GM19397 (cell line): ENCODE results near the gene OR5H14.
"Not testable (repeated sequence)": the region's sequence is repeated elsewhere in the genome, so short reads cannot be mapped to it uniquely, and the experiment has no call there.

Experiments used
- ATAC-seq: cut with Tn5 transposase; IDR thresholded peaks from one replicate; pipeline ENCODE4 v1.9.1; 2021; ENCODE audit warnings: mild to moderate bottlenecking, moderate library complexity; ENCODE audit not compliant: unreplicated experiment

Gene OR5H14

GRCh38 chr3:98147179-98147578, at the start of gene OR5H14:
Gene OR5H14, plus strand, starts transcription at chr3:98147479. Its CDS starts 1,907 bp downstream, at chr3:98149386.
- no peak for ATAC-seq

DNA sequence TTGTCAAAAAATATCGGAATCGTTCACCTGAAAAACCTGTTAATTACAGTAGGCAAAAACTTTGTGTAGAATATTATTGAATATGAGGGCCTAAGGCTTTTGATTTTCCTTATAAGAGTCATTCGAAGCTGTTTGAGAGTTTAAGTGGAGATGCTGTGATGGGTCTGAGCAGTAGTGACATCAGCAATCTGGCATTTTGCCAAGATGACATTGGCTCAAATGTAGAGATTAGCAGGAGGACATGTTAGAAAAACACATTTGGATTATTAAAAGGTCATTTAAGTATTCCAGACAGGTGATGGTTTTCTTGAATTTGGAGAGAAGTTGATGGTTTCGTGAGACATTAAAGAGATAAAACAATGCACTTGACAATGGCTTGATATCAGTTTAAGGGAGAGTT, 47.4 kb upstream of the OR5H14 start:
- no peak for ATAC-seq

GRCh38 chr3:98108162-98108561, 39.1 kb upstream of the OR5H14 start:
- no peak for ATAC-seq

DNA sequence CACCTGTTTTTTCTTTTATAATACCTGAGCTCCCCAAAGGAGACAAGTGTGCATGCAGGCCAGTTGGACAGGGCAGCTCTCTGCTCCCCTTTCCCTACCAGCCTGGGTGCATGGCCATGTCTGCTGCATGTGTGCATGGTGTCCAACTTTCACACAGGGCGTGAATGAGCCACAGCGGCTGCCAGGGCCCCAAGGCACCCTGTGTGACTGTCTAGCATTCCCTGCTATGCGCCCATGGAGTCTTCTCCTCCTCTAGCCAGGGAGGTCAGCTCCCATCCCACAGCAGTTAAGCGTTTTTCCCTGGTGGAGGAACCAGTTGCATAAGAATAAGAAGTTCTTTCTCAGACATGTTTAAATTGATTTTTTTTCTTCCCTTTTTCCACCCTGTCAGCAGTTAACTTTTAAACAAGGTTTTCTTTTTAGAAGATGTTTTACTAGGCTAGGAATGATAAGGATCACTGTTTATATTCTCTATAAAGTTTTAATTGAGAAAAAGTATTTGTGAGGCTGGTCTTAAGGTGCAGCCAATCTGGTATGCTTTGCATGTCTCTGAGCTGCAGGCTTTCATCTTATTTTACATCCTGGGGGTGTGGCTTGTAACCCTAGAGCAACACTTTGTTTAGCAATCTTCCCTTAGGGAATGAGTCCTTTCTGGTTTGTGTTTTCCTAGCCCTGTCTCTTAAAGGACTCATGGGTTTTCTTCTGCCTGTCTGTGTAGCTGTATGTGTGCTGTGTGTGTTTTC, 37.3 kb upstream of the OR5H14 start:
- ATAC-seq: no peak

GRCh38 chr3:98110550-98110908, 36.8 kb upstream of the OR5H14 start:
- no peak for ATAC-seq

DNA sequence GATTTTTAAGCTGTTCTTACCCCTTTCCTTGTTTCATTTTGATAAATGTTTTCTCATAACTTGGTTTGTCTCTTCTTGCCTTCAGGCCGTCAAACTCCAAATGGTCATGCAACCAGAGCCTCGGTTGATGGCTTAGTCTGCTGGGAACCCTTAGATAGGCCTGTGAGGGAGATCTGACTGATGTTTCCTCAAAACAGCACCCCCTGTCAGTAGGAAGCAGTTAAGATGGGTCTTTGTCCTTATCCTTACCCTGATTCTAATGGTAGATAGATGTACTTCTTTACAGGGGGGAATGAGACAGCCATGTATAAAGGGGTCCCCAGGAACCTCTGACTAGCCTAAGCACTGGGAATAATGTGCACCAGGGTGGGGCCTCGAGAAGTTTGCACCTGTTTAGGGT, 33.0 kb upstream of the OR5H14 start:
- no peak for ATAC-seq

DNA sequence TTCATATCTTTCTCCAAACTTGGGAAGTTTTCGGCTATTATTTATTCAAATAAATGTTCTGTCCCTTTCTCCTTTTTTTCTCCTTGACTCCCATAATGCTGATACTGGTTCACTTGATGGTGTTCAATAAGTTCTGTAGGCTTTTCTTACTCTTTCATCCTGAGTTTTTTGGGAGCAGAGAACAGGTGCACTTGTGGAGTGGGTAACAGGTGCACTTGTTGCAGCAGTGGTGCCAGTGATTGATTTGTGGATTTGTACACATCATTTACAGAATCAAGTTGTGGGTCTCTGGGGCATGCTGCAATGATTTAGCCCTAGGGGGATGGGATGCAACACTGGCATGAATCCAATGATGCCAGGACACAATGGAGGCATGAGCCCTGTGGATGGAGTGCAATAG, 31.6 kb upstream of the OR5H14 start:
- no peak for ATAC-seq

- ATAC-seq: no peak
Observed at GRCh38 chr3:98130421-98130820, 16.9 kb upstream of the OR5H14 start, which contains the start of gene OR5H1. Gene OR5H1, plus strand, starts transcription at chr3:98130721. Its CDS starts 1,977 bp downstream, at chr3:98132698.

- ATAC-seq: no peak
Observed at GRCh38 chr3:98136631-98137030, 10.6 kb upstream of the OR5H14 start.

DNA sequence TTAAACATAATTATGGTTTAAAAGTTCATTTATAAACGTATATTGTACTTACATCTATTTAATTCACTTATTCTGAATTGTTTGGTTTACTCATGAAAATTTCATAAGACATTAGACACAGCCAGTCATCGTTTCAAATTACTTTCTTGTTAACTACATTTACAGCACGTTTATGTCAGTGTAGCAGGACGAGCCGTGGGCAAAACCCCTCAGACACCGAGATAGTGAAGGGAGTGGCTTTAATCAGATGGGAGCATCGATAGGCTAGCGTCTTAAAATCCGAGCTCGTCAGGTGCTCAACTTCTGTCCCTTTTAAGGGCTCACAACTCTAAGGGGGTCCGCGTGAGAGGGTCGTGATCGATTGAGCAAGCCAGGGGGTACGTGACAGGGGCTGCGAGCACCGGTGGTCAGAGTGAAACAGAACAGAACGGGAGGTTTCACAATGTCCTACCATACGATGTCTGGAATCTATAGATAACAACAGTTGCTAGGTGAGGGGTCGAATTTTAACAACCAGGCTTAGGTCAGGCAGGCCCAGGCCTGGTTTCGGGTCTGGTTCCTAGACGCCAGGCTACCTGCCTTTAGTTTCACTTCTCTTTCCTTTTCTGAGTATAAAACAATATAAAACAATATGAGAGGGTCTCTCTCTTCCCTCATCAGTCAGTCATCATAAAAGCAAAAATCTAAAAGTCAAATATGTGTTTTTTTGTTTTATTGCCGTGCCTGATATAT, 9.3 kb upstream of the OR5H14 start:
- ATAC-seq: not testable (repeated sequence)

GRCh38 chr3:98140531-98140930, 6.7 kb upstream of the OR5H14 start:
- ATAC-seq: no peak

- no peak for ATAC-seq
Observed at GRCh38 chr3:98148751-98149150, 1.5 kb downstream of the OR5H14 start.

DNA sequence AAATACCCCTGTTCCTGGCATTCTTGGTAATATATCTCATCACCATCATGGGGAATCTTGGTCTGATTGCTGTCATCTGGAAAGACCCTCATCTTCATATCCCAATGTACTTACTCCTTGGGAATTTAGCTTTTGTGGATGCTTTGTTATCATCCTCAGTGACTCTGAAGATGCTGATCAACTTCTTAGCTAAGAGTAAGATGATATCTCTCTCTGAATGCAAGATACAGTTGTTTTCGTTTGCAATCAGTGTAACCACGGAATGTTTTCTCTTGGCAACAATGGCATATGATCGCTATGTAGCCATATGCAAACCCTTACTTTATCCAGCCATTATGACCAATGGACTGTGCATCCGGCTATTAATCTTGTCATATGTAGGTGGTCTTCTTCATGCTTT, 2.2 kb downstream of the OR5H14 start:
- ATAC-seq: not testable (repeated sequence)

- ATAC-seq: no peak
Observed at GRCh38 chr3:98151241-98151640, 4.0 kb downstream of the OR5H14 start.

DNA sequence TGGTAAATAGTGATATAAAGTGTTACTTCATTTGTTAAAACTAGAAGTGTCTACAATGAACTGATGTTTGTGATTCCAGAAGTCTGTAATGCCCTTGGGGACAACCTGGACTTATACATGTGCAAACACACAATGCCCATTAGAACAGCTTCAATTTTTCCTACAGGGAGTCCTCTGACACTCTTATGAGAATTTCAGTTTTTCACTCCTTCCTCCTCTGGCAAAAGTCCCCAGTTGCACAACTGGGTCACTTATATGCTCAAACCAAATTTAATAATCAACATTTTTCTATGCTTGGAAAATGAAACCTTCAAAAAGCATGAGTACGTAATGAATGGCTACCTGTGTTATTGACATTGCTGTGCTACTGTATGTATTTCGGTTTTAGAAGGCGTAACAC, 19.1 kb downstream of the OR5H14 start, which contains the start of gene OR5H15:
OR5H15 (plus strand) TSS at position 301 of the 400 bp plus-strand sequence. CDS start 2,004 bp downstream, outside the sequence.
- no peak for ATAC-seq

- no peak for ATAC-seq
Observed at GRCh38 chr3:98171071-98171470, 23.8 kb downstream of the OR5H14 start.

GRCh38 chr3:98172621-98173020, 25.3 kb downstream of the OR5H14 start:
- ATAC-seq: no peak

DNA sequence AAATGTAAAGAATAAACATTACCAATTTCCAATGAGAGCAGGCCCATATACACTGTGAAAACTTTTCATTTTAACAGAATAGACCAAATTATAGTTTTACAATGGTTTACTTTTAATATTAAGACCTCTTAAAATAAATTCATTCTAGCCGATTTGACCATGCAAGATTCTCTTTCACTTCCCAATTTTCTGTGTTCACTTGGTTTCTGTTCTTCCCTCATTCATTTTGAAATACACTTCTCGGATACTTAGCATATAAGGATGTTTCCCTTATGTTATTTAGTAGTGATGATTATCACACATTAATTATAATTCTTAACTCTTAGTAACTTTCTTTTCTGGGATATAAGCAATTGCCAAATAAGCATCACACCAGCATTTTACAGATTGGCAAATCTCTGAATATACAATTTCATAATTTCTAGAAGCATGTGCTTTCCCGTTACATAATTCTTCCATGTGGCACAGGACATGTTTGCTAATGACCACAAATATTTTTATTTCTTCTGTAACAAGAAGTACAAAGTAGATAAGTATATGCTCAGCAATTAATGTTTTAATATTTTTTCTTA, 33.1 kb downstream of the OR5H14 start:
- no peak for ATAC-seq

DNA sequence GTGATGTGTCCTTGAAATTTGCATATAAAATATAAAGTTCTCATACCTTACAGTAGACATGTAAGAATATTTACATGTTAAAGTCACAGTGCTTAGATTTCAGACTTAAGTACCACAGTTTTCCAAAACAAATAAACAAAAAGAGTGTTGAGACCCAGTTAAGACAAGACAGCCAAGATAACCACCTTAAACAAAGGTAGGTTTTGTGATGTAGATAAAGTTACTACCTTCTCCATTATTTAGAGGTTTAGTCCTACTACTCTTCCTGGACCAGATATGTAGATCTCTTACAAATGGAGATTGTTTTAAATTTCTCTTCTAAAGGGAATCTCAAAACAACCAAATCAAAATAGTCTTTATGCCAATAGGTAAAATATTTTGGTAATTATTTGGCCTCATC, 34.9 kb downstream of the OR5H14 start:
- no peak for ATAC-seq

- ATAC-seq: no peak
Observed at GRCh38 chr3:98185180-98185579, 37.9 kb downstream of the OR5H14 start.

- no peak for ATAC-seq
Observed at GRCh38 chr3:98188545-98188944, 41.3 kb downstream of the OR5H14 start.

- not testable (repeated sequence) for ATAC-seq
Observed at GRCh38 chr3:98190911-98191310, 43.6 kb downstream of the OR5H14 start.
